Superior temporal gyrus (tissue), 1 donor: ENCODE results near the gene STAT2.
"Not testable (repeated sequence)": the region's sequence is repeated elsewhere in the genome, so short reads cannot be mapped to it uniquely, and the experiment has no call there.

Source experiments
- DNase-seq: peaks from one replicate; pipeline ENCODE4 v3.0.0-alpha.2; 2016; ENCODE audit errors: extremely low spot score

STAT2 gene

DNA sequence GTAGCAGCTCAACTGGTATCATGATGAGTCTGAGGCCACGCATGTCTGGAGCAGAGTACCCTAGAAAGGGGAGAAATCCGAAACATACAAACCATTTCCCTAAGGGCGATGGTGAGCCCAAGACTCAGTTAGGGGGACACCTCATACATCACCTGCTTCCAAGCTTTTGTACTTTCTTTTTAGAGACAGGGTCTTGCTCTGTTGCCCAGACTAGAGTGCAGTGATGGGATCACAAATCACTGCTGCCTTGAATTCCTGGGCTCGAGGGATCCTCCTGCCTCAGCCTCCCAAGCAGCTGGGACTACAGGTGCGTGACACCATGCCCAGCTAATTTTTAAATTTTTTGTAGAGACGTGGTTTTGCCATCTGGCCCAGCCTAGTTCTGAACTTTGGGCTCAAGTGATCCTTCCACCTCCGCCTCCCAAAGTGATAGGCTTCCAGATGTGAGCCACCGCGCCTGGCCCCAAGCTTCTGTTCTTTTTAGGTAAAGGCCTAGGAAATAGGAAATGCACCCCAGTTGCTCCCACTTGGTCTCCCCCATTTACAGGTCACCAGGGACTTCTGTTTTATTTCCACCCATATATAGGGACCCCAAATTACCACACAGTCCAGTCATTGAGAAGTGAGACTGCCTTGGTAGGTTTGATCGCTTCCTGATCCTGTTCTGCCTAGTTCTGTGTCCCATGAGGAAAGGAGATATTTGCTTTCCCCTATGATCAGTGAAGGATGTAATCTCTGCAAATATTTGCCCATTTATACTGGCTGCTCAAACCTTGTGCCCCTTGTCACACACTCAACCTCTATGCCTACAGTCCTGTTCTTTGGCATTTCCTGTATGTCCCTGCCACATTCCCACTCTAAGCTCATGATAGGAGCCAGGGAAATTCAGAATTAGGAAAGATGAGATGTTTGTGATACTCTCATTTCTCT is 2.5 kb upstream of the STAT2 start, which contains the start of gene APOF:
Gene APOF, minus strand, starts transcription at position 728 of the 930 bp plus-strand sequence. Its CDS starts 112 bp downstream, at position 616.
- DNase-seq = no peak

DNA sequence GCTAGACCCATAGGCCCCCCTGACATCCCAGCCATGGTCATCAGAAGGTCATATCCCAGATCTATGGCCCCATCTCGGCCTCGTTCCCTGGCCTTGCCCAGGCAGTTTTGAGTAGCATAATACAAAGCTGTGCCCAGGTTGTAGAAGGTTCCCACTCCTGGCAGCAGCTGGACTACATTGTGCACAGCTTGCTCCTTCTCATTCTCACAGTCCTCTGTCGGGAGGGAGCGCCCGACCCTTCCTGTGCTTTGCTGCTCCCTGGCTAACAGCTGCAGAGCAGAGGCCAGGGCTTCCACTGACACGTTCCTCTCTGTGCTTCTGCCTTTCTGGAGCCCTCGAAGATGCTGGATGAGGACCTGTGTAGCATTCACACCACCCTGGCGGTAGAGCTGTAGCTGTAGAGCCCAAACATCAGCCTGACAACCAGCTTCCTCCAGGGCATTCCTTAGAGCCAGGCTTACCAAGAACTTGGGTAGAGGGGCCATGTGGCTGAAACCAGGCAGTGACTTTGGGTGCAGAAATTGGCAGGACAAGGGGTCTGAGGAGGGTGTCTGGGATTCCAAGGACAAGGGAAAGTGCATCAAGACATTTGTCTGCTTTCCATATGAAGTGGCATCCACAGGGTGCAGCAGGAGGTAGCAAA is 1.7 kb upstream of the STAT2 start:
- no peak for DNase-seq

DNA sequence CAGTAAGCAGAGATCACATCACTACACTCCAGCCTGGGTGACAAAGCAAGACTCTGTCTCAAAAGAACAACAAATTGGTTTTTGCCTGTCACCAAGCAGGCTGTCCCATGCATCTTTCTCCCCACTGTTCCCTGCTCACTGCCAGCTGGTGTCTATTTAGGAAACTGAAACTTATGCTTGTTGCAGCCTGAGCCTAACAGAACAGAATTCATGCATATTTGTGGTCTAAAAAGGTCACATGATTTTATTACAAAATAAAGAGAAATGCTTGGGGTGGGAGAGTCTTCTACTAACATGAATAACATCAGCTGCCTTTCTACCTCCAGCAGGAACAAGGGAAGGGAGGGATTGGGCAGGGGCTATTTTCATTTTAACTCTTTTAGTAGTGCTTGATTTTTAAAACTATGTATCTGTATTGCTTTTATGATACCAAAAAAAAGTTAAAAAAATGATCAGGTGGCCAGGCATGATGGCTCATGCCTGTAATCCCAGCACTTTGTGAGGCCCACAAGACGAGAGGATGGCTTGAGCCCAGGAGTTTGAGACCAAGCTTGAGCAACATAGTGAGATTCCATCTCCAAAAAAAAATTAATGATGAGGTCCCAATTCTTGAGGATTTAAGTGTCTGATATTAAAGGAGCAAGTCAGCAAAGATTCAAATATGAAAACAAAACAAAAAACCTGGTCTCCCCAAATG is 923 bp downstream of the STAT2 start:
- peak; percentile 80 for DNase-seq

DNA sequence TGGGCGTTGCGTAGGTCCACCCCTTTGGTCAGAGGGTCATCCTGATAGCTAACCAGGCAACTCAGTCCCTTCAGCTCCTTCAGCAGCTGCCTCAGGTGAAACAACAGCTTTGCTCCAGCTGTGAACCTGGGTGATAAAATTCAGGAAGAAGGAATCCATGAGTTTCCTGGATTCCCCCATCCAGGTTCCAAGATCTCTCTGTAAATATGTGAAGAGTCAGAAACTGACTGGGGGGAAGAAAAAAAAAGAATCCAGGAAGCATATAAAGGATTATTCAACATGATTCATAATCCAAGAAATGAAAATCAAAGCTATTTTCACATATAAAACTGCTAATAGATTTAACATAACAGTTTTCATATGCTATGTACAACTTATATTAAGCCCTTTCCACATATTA is 8.6 kb downstream of the STAT2 start:
- no peak for DNase-seq

- DNase-seq = no peak
Observed at GRCh38 chr12:56350662-56351061, 9.2 kb downstream of the STAT2 start.

DNA sequence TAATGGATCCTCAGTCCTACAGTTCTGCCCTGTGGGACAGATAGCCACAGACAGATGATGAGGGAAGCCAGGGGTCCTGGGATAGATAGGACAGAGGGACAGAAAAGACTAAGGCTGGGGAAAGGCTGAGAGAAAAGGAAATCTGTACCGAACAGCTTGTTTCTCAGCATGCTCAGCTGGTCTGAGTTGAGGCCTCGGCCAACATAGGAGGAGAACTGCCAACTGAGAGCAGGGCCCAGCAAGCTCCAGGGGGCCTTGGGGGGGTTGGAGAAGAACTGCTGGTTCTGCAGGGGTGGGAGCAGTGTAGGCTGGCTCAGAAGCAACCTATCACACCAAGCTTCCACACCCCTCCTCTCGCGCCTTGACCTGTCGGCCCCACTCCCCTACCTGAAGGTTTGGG is 11.1 kb downstream of the STAT2 start:
- DNase-seq = no peak

DNA sequence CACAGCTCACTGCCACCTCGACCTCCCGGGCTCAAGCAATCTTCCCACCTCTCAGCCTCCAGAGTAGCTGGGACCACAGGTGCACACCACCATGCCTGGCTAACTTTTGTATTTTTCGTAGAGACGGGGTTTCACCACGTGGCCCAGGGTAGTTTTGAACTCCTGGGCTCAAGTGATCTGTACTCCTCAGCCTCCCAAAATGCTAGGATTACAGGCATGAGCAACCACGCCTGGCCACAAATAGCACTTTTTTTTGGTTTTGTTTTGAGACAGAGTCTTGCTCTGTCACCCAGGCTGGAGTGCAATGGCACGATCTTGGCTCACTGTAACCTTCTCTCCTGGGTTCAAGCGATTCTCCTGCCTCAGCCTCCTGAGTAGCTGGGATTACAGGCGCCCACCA is 12.7 kb downstream of the STAT2 start:
- DNase-seq = not testable (repeated sequence)

DNA sequence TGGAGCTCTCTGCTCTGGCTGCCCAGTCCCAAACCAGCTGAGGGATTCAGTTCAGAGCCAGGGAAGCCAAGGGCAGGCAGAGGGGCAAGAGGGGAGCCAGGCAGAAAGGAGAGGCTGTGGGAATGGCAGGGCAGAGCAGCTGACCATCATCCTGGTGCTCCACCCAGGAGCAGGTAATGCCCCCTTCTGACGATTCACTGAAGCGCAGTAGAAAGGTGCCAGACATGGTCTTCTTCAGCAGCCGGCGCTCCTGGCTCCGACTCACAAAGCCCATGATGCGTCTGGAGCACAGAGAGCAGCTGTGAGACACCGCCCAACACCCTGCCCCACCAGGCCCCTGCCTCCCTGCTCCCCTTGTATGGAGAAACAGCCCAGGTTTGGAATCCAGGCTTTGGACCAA is 13.2 kb downstream of the STAT2 start:
- DNase-seq = no peak

DNA sequence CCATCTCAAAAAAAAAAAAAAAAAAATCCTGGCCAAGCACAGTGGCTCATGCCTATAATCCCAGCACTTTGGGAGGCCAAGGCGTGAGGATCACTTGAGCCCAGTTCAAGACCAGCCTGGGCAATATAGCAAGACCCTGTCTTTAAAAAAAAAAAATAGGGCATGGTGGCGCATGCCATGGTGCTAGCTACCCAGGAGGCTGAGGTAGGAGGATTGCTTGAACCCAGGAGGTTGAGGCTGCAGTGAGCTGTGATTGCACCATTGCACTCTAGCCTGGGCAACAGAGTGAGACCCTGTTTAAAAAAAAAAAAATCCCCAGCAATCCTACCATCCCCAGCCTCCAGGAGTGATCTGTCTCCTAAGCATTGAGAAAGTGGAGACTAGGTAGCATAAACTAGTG is 17.6 kb downstream of the STAT2 start:
- DNase-seq = not testable (repeated sequence)

- DNase-seq = no peak
Observed at GRCh38 chr12:56341616-56342015, 18.3 kb downstream of the STAT2 start.

DNA sequence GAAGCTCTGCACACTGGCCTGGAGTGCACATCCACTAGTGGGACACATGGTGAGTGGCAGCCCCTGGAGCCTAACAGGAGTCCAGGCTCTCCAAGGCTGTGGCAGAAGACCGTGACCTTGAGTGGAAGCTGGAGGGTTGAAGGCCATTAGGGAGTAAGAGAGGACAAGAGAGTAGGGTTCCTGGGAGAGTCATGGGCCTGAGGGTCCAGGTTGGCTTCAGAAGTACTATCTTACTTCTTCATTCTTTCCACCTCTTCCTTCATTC is 20.8 kb downstream of the STAT2 start:
- DNase-seq = no peak

DNA sequence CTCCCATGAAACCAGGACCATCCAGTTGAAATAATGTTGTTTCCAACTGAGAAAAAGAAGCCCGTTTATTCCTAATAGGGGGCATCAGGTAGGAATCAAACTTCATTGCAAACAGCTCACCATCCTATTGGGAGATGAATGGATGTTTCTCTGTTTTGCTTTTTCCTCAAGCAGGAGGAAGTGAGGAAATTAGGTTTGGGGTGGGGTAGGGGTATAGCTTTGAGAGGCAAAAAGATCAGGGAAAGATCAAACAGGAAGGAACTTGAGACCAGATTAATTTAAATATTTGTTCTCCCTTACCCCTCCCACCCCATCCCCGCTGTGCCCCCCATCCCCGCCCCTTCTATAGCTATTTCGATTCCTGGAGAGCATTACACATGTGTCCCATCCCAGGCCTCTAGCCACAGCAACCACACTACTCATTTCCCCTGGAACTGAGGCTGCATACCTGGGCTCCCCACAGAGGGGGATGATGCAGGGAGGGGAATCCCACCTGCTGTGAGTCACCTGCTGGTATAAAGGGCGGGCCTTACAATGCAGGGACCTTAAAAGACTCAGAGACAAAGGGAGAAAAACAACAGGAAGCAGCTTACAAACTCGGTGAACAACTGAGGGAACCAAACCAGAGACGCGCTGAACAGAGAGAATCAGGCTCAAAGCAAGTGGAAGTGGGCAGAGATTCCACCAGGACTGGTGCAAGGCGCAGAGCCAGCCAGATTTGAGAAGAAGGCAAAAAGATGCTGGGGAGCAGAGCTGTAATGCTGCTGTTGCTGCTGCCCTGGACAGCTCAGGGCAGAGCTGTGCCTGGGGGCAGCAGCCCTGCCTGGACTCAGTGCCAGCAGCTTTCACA is 21.4 kb downstream of the STAT2 start, which contains the start of gene IL23A:
Gene IL23A, plus strand, starts transcription at position 577 of the 850 bp plus-strand sequence. Its CDS starts 161 bp downstream, at position 738.
- no peak for DNase-seq

DNA sequence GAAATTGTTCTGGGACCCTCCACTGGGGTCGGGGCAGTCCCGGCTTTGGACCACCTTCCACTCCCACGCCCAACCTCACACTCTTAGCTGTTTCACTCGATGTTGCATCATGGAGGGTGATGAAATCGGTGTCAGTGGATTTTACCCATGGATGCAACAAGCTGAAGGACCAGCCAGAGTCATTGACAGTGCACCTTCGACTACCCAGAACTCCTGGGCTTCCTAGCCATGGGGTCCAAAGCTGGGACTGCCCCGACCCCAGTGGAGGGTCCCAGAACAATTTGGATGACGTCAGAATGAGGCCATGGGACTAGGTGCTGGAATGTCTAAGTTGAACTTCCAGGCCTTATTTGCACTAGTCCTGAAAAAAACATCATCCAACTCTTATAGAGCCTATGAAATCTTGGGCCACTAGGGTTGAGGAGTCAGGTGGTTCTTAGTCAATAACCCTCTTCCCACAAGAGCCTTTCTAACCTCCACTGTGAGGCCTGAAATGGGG is 22.1 kb downstream of the STAT2 start:
- no peak for DNase-seq

DNA sequence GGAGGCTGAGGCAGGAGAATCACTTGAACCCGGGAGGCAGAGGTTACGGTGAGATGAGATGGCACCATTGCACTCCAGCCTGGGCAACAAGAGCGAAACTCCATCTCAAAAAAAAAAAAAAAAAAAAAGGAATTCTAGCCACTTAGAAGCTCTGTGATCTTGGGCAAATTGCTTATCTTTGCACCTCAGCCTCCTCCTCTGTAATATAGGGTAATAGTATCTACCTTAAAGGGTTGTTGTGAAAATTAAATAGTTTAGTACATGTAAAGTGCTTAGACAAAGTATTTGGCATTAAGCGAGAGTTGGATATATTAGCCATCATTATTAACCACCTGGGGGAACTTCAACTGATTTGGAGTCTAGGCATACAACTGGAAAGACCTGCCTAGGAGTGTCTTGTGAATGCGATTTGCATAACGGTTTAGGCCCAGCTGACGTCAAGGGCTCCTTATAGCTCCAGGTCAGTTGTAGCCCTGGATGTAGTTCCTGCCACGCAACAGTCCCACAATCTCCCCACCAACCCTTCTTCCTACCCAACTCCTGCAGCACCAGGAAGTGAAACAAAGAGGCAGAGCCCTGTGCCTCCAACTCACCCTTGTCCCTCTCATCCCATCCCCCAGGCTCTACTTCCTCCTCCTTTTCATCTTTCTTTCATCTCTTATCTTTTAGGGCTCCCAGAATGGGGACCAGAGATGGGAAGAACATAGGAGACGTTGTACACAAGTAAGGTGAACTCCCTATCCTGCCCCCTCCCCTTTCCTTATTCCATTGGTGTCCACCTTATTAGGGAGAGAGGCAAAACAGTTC is 23.3 kb downstream of the STAT2 start:
- no peak for DNase-seq

DNA sequence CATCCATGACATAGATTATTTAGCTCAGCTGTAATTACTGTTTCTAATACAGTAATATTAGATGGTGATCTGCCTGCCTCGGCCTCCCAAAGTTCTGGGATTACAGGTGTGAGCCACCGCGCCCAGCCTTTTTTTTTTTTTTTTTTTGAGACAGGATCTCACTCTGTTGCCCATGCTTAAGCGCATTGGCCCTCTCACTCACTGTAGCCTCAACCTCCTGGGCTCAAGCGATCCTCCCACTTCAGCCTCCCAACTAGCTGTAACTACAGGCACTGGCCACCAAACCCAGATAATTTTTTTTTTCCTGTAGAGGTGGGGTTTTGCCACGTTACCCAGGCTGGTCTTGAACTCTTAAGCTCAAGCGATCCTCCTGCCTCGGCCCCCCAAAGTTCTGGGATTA is 24.4 kb downstream of the STAT2 start:
- not testable (repeated sequence) for DNase-seq

DNA sequence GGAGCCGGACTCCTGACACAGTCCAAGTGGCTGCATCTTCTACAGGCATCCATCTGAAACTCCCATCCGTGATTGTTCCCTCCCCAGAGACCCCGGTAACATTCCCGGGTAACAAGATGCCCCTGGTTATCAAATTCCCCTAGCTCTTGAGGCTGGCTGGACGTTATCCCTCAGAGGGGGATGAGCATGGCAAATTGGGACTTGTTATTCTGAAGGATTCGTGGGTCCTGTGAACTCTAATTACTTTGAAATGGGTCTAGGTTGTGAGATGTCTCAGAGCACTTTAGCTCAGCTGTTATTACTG is 25.5 kb downstream of the STAT2 start:
- no peak for DNase-seq

- peak; percentile 98 for DNase-seq
Observed at GRCh38 chr12:56333679-56334489, 26.0 kb downstream of the STAT2 start, which contains the start of gene PAN2. Gene PAN2, minus strand, starts transcription at chr12:56334000. Its CDS starts 906 bp downstream, at chr12:56333094.

DNA sequence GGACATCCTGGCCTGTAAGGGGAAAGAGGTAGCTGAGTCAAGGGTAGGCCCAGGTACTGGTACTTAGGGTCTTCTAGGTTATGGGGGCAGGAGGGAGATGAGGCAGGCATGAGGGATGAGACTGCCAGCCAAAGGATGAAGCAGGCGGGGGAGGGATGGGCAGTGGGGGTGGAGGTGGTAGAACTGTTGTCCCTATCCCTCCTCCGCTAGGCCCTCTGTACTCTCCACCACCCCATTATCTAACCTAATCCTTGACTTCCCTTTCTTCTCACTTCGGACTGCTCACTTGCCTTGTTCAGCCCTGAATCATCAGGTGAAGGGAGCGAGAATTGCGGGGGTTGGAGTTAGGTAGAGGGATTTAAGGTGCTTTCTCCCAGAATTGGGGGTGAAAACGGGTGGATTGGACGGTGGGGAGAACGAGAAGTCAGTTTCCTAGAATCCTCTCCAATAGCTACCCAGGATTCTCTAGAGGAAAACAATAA is 26.7 kb downstream of the STAT2 start:
- DNase-seq = no peak

GRCh38 chr12:56332512-56333196 is 27.3 kb downstream of the STAT2 start:
- no peak for DNase-seq
